GM19239 (cell line): ENCODE measurements around the gene TBCEL.

Experiments used
- DNase-seq: peaks from one replicate; pipeline ENCODE4 v3.0.0; 2011; ENCODE audit warnings: low spot score; ENCODE audit not compliant: insufficient read length
- FAIRE-seq: peaks from 2 replicates; lab custom pipeline; 2011; peaks lifted over from hg19 to GRCh38; lab: Jason Lieb, UNC

Gene TBCEL

DNA sequence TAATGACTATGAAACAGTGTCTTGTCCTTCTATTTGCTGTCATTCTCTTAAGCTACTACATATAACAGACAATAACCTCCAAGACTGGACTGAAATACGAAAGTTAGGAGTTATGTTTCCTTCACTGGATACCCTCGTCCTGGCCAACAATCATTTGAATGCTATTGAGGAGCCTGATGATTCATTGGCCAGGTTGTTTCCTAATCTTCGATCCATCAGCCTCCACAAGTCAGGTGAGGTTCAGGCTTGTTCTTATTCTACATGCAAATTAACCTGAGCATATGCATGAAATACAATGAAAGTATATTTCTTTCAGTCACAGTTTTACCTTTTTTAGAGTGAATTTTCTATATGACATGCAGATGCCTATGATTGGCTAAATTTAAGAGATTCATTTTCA lies 31.2 kb downstream of the TBCEL start:
- FAIRE-seq = no peak
- no peak for DNase-seq

GRCh38 chr11:121057922-121058321 lies 34.0 kb downstream of the TBCEL start:
- DNase-seq = no peak
- peak; percentile 33 for FAIRE-seq

DNA sequence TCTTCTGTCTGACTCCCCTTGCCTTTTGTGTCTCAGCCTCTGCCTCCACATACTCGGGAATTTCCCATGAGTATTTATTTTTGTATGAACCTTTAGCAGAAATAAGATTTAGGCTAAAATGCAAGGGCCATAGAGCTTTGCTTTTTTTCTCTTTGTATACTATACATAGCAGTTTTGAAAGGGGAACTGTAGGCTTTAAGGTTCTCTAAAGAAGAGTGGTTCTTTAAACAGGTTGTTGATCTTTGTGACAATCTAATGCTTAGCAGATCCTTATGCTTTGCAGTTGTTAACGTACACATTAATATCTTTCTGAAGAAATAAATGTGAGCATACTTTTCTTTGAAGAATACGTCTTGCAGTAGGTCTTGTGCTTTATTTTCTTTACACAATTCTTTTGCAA lies 35.0 kb downstream of the TBCEL start:
- DNase-seq (no peak), FAIRE-seq (peak; percentile 87)

DNA sequence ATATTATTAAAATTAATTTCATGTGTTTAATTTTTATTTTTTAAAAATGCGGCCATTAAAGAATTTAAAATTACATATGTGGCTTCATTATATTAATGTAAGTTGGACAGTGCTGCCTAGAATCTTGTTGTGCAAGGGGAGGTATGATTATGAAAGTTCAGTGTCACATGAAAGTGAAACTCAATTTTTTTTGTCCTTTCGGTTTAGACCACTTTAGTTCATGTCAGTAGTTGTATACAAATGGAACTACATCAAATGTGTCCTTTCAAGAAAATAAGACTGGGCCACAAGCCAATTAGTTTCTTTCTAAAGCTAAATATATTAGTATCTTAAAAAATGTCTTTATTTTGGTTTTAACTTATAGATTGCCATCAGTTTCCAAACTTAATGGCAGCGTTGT lies 35.7 kb downstream of the TBCEL start:
- FAIRE-seq (peak; percentile 76), DNase-seq (peak; percentile 36)

- no peak for DNase-seq
- FAIRE-seq = no peak
These were observed 39.8 kb downstream of the TBCEL start for GRCh38 chr11:121063728-121064127.

DNA sequence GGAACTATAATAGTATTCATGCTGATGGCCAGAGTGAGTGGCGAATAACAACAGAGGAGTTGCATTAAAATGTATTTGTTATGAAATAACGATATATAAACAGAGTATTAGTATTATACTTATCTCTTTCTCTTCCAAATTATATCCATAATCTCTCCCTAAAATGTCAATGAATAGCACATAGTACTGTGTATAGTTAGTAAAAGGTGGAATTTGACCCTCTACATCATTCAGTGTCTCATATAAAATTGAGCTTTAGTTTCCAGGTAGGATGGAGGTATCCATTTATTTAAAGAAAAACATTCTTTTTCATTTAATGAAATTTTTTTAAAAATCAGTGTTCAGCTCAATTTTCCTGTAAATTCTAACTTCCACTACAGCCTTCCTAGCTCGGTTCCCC lies 42.7 kb downstream of the TBCEL start:
- no peak for FAIRE-seq
- DNase-seq = no peak

- DNase-seq (no peak), FAIRE-seq (peak; percentile 52)
These were observed 43.1 kb downstream of the TBCEL start for GRCh38 chr11:121067026-121067425.

DNA sequence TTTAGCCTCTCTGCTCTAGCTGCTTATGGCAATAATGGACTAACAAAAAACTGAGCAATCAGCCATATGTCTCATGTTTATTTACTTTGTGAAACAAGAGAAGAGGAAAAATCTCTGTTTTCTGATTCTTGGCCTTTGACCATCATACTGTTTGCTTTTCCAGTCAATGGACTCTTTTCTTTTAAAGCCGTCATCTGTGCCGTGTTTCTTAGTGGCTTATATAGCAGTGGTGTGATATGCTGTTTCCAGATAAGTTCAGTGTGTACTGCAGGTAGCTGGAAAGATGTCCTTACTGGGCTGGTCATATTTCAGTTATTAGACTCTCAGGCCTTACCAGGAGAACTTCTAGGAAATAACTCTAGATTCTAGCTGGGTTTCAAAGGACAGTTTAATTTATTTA lies 43.6 kb downstream of the TBCEL start:
- no peak for FAIRE-seq
- no peak for DNase-seq

DNA sequence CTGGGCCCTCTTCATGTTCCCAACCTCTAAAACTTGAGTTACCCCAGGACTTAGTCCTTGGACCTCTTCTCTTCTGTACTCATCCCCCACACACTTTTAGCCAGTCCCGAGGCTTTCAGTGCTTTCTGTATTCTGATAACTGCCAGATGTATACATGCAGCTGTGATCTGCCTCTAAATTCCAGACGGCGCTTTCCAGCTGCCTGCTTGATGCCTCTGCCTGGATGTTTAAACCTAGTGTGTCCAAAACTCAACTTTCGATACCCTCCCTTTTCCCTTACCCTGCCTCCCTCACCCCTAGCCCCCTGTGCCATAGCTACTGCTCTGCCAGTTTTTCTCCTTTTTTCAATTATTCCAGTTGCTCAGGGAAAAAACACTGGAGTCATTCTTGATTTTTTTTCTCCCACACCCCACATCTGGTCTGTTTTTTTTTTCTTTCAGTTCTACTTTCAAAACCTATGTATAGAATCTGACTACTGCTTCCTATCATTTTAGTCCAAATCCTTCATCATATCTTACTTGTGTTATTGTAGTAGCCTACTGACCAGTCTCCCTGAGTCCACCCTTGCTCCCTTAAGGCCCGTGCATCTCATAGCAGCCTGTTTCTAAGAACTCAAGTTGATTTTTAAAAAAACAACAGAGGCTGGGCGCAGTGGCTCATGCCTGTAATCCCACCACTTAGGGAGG lies 44.2 kb downstream of the TBCEL start:
- DNase-seq = no peak
- peak; percentile 86 for FAIRE-seq

DNA sequence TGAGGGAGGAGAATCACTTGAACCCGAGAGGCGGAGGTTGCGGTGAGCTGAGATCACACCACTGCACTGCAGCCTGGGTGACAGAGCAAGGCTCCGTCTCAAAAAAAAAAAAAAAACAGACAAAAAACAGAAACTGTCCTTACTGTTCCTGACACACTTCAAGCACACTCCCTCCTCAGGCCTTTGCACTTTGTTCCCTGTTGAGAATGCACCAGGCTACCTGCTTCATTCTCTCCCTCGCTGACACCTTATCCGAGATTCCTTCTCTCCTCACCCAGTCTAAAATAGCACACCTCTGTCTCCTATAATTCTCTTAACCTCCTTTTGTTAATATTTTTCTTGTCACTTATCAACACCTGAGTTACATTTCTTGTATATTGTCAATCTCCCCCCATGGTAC lies 44.9 kb downstream of the TBCEL start:
- DNase-seq (no peak), FAIRE-seq (no peak)

DNA sequence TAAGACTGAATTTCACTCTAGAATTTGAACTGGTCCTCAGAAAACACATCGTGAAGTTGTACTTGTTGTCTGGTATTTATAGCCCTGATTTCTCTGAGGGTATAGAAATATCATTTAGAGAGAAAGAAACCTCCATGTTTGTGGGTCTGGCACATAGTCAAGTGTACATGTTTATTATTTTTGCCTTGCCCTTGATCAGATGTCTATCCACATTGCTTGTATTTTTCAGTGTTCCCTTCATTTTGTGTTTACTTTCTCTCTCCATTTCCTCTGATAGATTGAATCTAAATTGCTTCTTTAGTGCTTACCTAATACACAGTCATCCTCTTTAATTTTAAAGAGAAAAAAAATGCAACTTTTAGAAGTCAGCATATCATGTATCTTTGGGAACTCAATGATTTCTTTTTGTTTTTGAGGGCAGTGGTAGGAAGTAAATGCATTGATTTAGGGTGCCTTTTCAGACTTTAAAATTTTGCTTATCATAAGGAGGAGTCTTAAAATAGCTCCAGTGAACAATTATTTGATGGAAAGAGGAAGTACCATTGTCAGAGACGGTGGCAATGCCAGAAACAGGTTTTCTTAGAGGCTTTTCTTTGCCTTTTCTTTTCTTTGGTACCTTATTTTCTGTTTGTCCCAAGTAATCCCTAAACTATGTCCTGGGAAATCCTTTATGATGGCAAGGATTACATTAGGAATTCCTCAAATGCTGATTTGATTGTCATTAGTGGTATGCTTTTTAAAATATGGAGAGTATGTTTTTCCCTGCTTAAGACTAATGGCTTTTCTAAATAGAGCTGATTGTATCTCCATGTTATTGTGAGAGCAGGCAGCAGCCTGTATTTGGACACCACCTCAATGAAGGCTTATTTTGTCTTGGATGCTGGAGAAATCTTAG lies 47.3 kb downstream of the TBCEL start:
- FAIRE-seq (peak; percentile 49), DNase-seq (no peak)

DNA sequence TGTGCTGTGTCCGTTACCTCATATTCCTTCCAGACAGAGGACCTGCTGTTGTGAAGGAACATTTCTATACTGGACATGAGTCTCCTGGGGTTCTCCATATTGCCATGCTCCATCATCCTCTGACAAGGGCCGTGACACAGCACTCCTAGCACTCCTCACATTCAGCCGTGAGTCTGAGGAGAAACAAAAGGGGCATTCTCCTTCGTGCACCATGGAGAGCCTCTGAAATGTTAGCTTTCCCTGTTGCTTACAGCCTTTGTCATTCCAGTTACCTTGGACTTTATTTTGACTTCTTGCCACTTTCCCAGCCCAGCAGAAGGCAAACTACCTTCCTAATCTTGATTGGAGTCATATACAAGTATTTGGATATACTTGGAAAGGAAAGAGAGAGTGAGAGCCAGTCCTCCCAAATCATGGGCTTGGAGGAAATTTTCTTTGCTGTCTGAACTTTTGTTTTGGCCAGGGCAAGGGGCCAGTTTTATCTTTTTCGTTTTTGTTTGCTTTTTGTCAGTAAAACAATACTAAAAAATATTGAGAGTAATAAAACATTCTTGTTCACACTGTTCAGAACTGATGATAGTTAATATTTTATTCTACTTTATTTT lies 48.0 kb downstream of the TBCEL start:
- DNase-seq (no peak), FAIRE-seq (no peak)

- FAIRE-seq (no peak), DNase-seq (no peak)
These were observed 57.4 kb downstream of the TBCEL start for GRCh38 chr11:121081321-121081720.

DNA sequence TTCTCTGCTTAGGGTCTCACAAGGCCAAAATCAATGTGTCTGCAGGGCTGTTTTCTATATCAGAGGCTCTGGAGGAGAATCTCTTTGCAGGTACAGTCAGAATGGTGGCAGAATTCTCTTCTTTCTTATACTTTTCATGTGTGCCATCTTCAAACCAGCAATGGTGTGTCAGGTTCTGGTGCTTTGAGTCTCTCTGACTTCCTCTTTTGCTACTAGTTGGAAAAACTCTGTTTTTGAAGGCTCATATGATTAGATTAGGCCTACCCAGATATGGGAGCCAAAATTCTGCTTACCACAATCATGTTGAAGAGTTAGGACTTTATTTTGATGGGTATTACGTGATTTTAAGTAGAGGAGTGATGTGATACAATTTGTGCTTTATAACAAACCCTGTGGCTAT lies 58.3 kb downstream of the TBCEL start:
- DNase-seq = no peak
- FAIRE-seq = no peak

GRCh38 chr11:121082670-121083069 lies 58.8 kb downstream of the TBCEL start:
- DNase-seq = no peak
- no peak for FAIRE-seq

GRCh38 chr11:121086866-121087265 lies 63.0 kb downstream of the TBCEL start:
- no peak for FAIRE-seq
- DNase-seq = no peak

DNA sequence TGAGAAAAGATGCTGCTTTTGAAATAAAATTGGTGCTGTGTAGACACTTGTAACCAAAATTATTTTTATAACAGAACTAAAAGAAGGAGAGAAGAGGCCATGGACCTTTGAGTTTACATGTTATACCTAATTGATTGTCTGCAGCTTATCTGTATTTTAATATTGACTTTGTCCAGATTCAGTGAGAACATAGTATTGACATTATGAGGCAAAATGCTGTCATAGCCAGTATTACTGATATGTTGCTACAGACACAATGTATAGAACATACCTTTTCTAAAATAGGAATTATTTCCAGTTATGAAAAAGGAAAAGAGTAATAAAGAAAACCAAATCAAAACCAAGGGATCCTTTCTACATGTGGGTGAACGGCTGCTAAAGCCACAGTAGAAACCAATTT lies 65.7 kb downstream of the TBCEL start:
- FAIRE-seq (no peak), DNase-seq (no peak)

- DNase-seq (no peak), FAIRE-seq (no peak)
These were observed 66.3 kb downstream of the TBCEL start for GRCh38 chr11:121090145-121090721.

DNA sequence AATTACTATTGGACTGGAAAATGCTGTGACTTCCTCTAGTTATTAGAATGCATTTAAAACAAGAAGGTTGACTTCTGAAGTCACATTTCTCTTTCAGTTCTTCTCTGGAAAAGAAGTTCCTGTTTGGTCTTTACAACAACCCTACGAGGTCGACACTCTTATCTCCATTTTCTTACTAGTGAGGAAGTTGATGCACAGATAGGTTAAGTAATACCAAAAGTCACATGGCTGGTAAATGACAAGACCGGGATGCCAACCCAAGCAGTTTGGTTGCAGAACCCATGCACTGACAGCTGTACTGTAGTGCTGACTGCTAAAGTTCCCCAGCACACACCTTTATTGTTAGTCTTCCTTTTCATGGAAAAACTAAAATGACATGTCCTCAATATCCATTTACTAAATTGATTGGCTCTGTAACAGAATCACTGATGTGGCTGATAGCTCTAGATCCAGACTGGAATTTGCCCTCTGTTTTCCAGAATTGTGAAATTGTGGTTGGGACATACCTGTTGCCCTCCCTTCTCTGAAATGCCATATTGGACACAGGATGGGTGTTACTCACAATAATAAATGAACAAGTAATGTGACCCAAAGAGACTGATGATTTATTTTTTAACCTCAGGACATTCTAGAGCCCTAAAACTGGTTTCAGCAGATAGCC lies 67.7 kb downstream of the TBCEL start:
- no peak for DNase-seq
- FAIRE-seq = peak; percentile 72

DNA sequence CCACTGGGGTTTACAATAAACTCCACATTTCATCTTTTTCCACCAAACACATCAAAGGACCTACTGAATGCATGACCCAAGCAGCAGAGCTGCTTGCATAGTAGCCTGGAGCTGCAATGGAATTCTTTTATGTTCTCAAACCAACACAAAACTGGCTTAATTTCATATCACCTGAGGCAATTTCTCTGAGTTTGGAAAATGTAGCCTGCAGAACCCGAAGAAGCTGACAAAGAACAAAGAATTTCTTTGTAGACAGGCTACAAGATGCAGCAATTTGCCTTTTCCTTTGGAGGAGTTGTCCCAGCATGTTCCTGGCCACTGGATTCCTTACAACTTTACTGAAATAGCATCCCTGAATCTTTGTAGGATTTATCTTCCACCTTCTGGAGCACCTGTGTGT lies 71.7 kb downstream of the TBCEL start:
- DNase-seq = no peak
- FAIRE-seq = no peak
